ENCODE results near the gene SMIM1. TPM values are rescaled to one million over a fixed set of nuclear protein-coding genes. Genes with fewer than 3 reads are reported as not detected.

The SMIM1 gene
- total and polyA plus RNA-seq, 2 of the 4 experiments (the other 2 are of a cell fraction): 0.90 to 3.4 TPM

- Histone ChIP-seq H2AFZ (replicated peaks; ENCODE audit: low read length, poor library complexity) (no peak within 1 kb of the TSS), H4K20me1 (ENCODE audit: insufficient read depth, low read length) (no peaks in the 10 kb centered on the region), H3K14ac (replicated peaks; ENCODE audit: low read depth, low read length) (no peak within 1 kb of the TSS), H4K91ac (ENCODE audit: insufficient read depth, low read depth, low read length) (no peak within 1 kb of the TSS), H3K18ac (ENCODE audit: low read depth, low read length) (no peak within 1 kb of the TSS), H2AK9ac (replicated peaks; ENCODE audit: low read depth, low read length, poor library complexity) (no peak within 1 kb of the TSS), H4K8ac (ENCODE audit: low read depth in 2 of 2, low read length in 2 of 2) (no peak within 1 kb of the TSS), H3K9me3 (ENCODE audit: control insufficient read depth, insufficient read depth, low read length) (no peaks in the 10 kb centered on the region), H3K4me1 (ENCODE audit: control insufficient read depth, insufficient read depth, low read length) (peaks cover 2% of the 10 kb centered on the region; the same call in 1 of the 2 replicates), H3K4ac (ENCODE audit: low read depth, low read length) (no peak within 1 kb of the TSS), H2BK20ac (ENCODE audit: low read depth, low read length) (no peak within 1 kb of the TSS), H2AK5ac (ENCODE audit: low read depth, low read length) (no peak within 1 kb of the TSS), H3K36me3 (ENCODE audit: control insufficient read depth, insufficient read depth, low read length) (no peaks in the 10 kb centered on the region), H3K4me2 (ENCODE audit: low read depth, low read length) (no peak within 1 kb of the TSS), H2BK15ac (ENCODE audit: low read depth, low read length) (no peak within 1 kb of the TSS), H3K27ac (ENCODE audit: insufficient read depth, low read length) (no peak within 1 kb of the TSS), H2BK5ac (ENCODE audit: low read depth, low read length, poor library complexity, severe bottlenecking) (no peak within 1 kb of the TSS), H3K27me3 (ENCODE audit: control insufficient read depth, insufficient read depth, low read length) (peaks cover 34% of the 10 kb centered on the region), H3K56ac (ENCODE audit: extremely low read depth, insufficient read depth, low read length) (no peak within 1 kb of the TSS), H3K9ac (ENCODE audit: low read depth, low read length) (no peak within 1 kb of the TSS), H2BK120ac (ENCODE audit: low read depth, low read length) (no peak within 1 kb of the TSS), H3K4me3 (ENCODE audit: insufficient read depth, low read depth, low read length) (no peak within 1 kb of the TSS), H3K79me1 (ENCODE audit: low read depth in 1 of 2, low read length in 2 of 2) (peaks cover 4% of the 10 kb centered on the region in 2 experiments; a peak in 2 of 4 replicates), H4K5ac (ENCODE audit: low read depth, low read length) (no peak within 1 kb of the TSS), H3K23ac (ENCODE audit: low read depth, low read length) (no peak within 1 kb of the TSS), H3K9me1 (ENCODE audit: insufficient read depth, low read length) (peaks cover 4% of the 10 kb centered on the region; the same call in 1 of the 2 replicates)
- in situ Hi-C loops (cut with MboI; ENCODE audit: low sequenced_read_pairs): no loop called here
- 82% methylated on average over 8 of the region's 17 CpGs; no CpG with 5 or more reads in 1 of the 2 experiments for WGBS, 2 experiments (ENCODE audit: extremely low coverage in 2 of 2, insufficient read length in 1 of 2)
- intact Hi-C loops (cut with micrococcal nuclease): no loop called here
- dilution Hi-C loops (cut with HindIII; ENCODE audit: low sequenced_read_pairs, unreplicated experiment): no loop called here
- no TSS peak for BruUV-seq (replicated peaks)
- POLR2A ChIA-PET (ENCODE audit: unreplicated experiment): no interaction called here
- DNase-seq: no peak
- CTCF ChIA-PET: interaction anchor here (0.5 to 0.6 kb wide), 3 partner anchors 22 to 299 kb away, joined by 3 read pairs; no protein-coding TSS in a partner anchor
- no peak for ATAC-seq (ENCODE audit: low read depth)
- TF ChIP-seq USF2 (IDR thresholded peaks at IDR 0.05; ENCODE audit: low read depth, low read length) (no peak), CEBPB (IDR thresholded peaks at IDR 0.05; ENCODE audit: low read depth, low read length) (no peak), SMC3 (IDR thresholded peaks at IDR 0.05; ENCODE audit: low read depth, low read length) (no peak), RFX5 (IDR thresholded peaks at IDR 0.05; ENCODE audit: low read depth, low read length) (no peak), BHLHE40 (IDR thresholded peaks at IDR 0.05; ENCODE audit: low read depth, low read length) (no peak), RAD21 (IDR thresholded peaks at IDR 0.05; ENCODE audit: low read length) (no peak), FOS (IDR thresholded peaks at IDR 0.05; ENCODE audit: low read depth, low read length) (no peak), RCOR1 (IDR thresholded peaks at IDR 0.05; ENCODE audit: insufficient replicate concordance, low read length) (no peak), POLR2A (IDR thresholded peaks at IDR 0.05; ENCODE audit: low read depth, low read length) (no peak), MAZ (IDR thresholded peaks at IDR 0.05; ENCODE audit: borderline replicate concordance, low read depth, low read length) (no peak), NFE2L2 (IDR thresholded peaks at IDR 0.05; ENCODE audit: low read depth, low read length) (no peak), CHD1 (IDR thresholded peaks at IDR 0.05; ENCODE audit: low read depth, low read length) (no peak), MAFK (IDR thresholded peaks at IDR 0.05; ENCODE audit: low read depth, low read length) (no peak), CTCF (conservative IDR thresholded peaks at IDR 0.05; ENCODE audit: low read depth, low read length) (no peak), ELK1 (IDR thresholded peaks at IDR 0.05; ENCODE audit: borderline replicate concordance, low read depth, low read length) (no peak), MXI1 (IDR thresholded peaks at IDR 0.05; ENCODE audit: borderline replicate concordance, low read depth, low read length) (no peak)
Measured at GRCh38 chr1:3752400-3752945, 20.1 kb upstream of the SMIM1 start, which contains the start of gene CCDC27. CCDC27 (plus strand) TSS chr1:3752450; CDS start chr1:3752482, 32 bp downstream.
